Subcutaneous adipose tissue (tissue), 4 donors: Measurements from ENCODE around the gene UBXN1. TPM values are rescaled to one million over a fixed set of nuclear protein-coding genes. Genes with fewer than 3 reads are reported as not detected.

Source experiments
- total RNA-seq, 4 donors: library from RNA; depleted of rRNA; stranded (reverse); fragments of >200 nt; gene quantifications; one replicate each; pipeline ENCODE4 v1.1.0, GENCODE V29; 2016
- TF ChIP-seq, protein P1 (sequence below): fragments of 450-650 bp; IDR thresholded peaks from one replicate; pipeline ENCODE4 v1.5.1; 2016; ENCODE audit warnings: low read depth, mild to moderate bottlenecking, control low read depth, antibody characterized with exemption, moderate library complexity

The UBXN1 gene
- total RNA-seq, 4 donors from 2014 or later = 113 to 235 (median 142) TPM

DNA sequence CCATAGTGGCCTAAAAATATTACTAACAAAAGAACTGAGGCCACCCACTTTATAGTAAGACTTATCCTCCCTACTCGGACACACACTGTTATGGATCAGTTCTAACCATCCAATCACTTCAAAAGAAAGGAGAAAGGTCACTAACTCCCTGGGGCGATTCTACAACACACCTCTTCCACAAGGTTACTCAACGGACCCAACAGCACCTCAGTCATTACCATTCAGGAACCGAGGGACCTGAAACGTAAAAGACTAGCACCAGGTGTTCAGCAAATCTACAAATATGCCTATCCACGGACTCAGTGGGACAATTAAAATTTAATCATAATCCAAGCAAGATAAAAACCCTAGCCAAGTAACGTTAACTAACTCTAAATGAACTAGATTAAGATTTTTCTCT lies 46.8 kb upstream of the UBXN1 start:
- TF ChIP-seq, protein P1, sequence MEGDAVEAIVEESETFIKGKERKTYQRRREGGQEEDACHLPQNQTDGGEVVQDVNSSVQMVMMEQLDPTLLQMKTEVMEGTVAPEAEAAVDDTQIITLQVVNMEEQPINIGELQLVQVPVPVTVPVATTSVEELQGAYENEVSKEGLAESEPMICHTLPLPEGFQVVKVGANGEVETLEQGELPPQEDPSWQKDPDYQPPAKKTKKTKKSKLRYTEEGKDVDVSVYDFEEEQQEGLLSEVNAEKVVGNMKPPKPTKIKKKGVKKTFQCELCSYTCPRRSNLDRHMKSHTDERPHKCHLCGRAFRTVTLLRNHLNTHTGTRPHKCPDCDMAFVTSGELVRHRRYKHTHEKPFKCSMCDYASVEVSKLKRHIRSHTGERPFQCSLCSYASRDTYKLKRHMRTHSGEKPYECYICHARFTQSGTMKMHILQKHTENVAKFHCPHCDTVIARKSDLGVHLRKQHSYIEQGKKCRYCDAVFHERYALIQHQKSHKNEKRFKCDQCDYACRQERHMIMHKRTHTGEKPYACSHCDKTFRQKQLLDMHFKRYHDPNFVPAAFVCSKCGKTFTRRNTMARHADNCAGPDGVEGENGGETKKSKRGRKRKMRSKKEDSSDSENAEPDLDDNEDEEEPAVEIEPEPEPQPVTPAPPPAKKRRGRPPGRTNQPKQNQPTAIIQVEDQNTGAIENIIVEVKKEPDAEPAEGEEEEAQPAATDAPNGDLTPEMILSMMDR = no peak

DNA sequence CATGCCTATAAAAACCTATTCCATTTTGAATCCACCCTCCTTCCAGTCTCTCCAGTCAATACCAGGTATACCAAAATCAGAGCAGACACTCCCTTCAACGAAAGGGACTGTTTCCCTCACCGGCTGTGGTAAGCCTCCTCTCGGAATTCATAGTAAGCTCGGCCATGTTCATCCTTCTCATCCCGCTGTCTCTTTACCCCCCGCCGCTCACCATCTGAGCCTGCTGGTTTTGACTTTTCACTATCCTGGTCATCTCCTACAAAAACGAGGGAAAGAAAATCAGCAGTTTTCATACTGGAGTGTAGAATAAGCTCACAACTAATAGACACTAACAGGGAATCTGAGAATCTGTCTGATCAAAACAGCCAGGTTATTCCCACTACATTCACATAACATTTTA lies 45.3 kb upstream of the UBXN1 start:
- TF ChIP-seq, protein P1 = no peak

DNA sequence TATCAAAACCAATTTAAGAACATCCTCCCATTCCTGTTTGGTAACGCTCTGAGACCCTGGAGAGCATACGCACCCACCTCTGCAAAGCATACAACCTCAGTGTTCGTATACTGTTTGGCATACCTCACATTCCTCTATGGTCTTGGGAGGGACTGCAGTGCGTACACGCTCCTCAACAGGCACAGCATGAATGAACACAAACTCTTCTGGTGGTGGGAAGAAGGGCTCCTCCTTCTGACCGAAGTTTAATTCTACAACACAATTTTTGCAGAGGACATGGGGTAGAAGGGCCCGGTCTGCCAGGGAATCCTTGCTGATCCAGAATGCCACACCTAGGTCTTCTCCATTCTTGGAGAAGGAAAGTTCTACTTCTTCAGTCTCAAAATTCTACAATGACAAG lies 43.1 kb upstream of the UBXN1 start:
- TF ChIP-seq, protein P1 = no peak

DNA sequence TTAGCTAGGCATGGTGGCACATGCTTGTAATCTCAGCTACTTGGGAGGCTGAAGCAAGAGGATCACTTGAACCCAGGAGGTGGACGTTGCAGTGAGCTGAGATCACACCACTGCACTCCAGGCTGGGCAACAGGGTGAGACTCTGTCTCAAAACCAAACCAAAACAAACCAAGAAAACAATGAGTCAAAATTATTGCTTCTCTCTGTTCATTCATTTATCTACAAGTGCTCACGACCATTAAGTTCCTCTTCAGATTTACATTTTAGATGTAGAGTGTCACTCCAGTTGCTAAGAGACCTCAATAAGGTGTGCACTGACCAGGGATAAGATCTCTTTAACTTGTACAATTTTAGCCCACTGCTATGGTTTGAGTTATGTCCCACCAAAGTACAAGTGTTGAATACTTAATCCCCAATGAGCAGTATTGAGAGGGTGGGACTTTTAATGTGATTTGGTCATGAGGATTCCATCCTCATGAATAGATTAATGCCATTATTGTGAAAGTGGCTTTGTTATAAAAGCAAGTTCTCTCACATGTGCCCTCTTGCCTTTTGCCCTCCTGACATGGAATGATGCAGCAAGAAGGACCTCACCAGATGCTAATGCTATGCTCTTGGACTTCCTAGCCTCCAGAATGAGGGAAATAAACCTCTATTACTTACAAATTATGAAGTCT lies 40.6 kb upstream of the UBXN1 start:
- TF ChIP-seq, protein P1 = no peak

DNA sequence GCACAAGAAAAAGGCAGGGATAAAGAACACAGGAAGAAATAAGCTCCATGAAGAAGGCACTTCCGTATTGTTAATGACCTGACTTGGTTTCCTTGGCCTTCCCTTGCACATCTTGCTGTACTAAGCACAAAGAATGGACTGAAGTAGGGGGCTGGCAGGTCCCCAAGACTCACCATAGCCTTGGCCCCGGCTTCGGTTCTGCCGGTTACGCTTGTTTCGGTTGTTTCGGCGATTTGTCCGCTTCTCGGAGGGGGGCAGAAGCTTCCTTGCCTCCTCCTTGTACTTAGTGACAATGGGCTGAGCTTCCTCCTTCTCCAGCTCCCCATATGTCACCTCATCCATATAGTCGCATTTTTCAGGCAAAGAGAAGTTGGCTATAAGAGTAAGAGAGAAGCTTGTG lies 37.9 kb upstream of the UBXN1 start:
- TF ChIP-seq, protein P1 = no peak

DNA sequence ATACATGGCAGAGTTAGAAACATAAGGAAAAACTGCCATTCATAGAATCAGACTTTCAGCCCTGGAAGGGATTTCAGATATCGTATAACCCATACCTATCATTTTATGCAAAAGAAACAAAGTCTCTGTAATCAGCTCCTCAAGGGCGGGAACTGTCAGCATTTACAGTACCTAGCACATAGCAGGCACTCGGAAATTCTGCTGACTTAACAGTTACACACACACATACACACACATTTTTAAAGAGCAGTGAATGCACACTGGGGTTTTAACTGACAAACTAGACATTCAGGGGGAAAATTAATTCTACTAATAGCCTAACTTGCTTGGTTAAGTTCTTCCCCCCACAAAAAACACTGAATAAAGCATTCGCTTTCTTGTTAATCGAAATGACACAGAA lies 37.3 kb upstream of the UBXN1 start:
- TF ChIP-seq, protein P1 = no peak

DNA sequence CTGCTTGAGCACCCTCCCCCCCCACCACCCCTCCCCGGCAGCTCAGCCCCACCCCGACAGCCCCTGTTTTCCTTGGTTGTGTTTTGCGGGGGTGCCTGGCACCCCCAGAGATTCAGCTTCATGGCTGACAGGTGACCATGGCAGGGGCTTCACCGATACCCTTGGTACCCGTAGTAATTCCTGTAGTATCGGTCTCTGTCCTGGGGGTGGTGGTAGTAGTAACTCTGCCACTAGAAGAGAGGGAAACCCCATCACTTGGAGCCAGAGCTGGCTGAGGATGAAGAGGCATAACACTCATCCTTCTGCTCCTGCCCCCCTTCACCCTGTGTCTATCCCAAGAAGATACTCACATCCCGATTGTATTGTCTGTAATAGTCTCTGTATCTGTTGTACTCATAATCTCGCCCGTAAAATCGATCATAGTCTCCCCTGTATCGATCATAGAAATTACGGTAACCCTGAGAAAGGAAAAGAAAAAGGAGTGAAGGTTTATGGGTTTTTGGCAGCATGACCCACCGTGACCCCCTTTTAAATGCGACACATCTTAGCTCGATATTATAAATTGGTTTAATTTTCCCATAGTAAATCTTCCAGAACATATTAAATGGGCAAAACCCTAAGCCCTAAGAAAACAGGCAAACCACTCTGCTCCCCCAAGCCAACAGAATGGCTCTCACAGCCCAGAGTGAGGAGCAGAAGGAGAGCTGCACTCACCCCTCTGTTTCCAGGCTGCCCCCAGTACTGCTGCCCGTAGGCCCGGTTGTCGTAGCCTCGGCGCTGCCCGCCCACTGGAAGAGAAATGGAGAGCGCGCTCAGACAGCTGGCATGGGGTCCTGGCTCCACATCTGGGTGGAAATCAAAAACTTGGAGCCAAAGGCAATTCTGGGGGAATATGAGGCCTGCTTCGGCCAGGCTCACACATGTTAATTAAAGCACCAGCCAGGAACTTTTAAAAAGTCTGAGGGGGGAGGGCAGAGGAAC lies 36.6 kb upstream of the UBXN1 start:
- TF ChIP-seq, protein P1 = no peak
